SU-DHL-6 (cell line): Measurements from ENCODE around the gene NDUFA6.

Experiments used
- H2AFZ ChIP-seq: fragments of 200-600 bp; sonication (generic); 2 replicates; pipeline ENCODE4 v1.6.1; 2014; ENCODE audit warnings: low read depth, mild to moderate bottlenecking, moderate library complexity, mixed read lengths, antibody characterized with exemption, low read length; ENCODE audit not compliant: severe bottlenecking
- H3F3A ChIP-seq: fragments of 200-600 bp; shearing (Covaris generic); 2 replicates; pipeline ENCODE4 v1.6.0; 2016; ENCODE audit warnings: antibody characterized with exemption, mild to moderate bottlenecking; ENCODE audit not compliant: insufficient read depth
- H3K27ac ChIP-seq: fragments of 200-600 bp; sonication (generic); 2 replicates; pipeline ENCODE4 v1.5.1; 2016; ENCODE audit warnings: low read depth, mild to moderate bottlenecking, low read length, moderate library complexity, mixed read lengths
- H3K27me3 ChIP-seq: fragments of 200-600 bp; sonication (generic), shearing (Covaris generic); 2 replicates; pipeline ENCODE4 v1.6.0; 2014; ENCODE audit warnings: mild to moderate bottlenecking, low read length
- H3K36me3 ChIP-seq: fragments of 200-600 bp; sonication (generic); 2 replicates; pipeline ENCODE4 v1.6.1; 2014; ENCODE audit warnings: mild to moderate bottlenecking, low read length, mixed read lengths
- H3K4me2 ChIP-seq: fragments of 300-600, 200-600 bp; shearing (Covaris generic), sonication (generic); 2 replicates; pipeline ENCODE4 v1.6.0; 2014; ENCODE audit warnings: low read length, low read depth, mild to moderate bottlenecking; ENCODE audit not compliant: poor library complexity, severe bottlenecking
- H3K4me3 ChIP-seq: fragments of 200-600 bp; sonication (generic); 2 replicates; pipeline ENCODE4 v1.5.1; 2014; ENCODE audit warnings: antibody characterized with exemption, low read length, mild to moderate bottlenecking, mixed read lengths; ENCODE audit not compliant: insufficient read depth, poor library complexity, severe bottlenecking
- H3K79me2 ChIP-seq: fragments of 200-600 bp; sonication (generic); 2 replicates; pipeline ENCODE4 v1.6.1; 2014; ENCODE audit warnings: mild to moderate bottlenecking, low read length, moderate library complexity; ENCODE audit not compliant: insufficient read depth
- H3K9ac ChIP-seq: fragments of 200-600 bp; sonication (generic); 2 replicates; pipeline ENCODE4 v1.7.0; 2014; ENCODE audit warnings: mild to moderate bottlenecking, low read length
- H3K9me2 ChIP-seq: fragments of 200-600 bp; sonication (generic); replicated peaks from 2 replicates; pipeline ENCODE4 v1.6.1; 2014; ENCODE audit warnings: low read length; ENCODE audit not compliant: insufficient read depth
- H3K9me3 ChIP-seq: fragments of 200-600 bp; sonication (generic); 2 replicates; pipeline ENCODE4 v1.6.1; 2014; ENCODE audit warnings: low read length, mixed read lengths; ENCODE audit not compliant: insufficient read depth
- H4K20me1 ChIP-seq: fragments of 200-600 bp; sonication (generic); 2 replicates; pipeline ENCODE4 v1.6.1; 2014; ENCODE audit warnings: low read depth, mild to moderate bottlenecking, antibody characterized with exemption, low read length, moderate library complexity, mixed read lengths
- CTCF ChIP-seq: fragments of 200-600 bp; sonication (generic); IDR thresholded peaks from one replicate; pipeline ENCODE4 v1.5.1; 2017; ENCODE audit warnings: antibody characterized with exemption, mild to moderate bottlenecking, low read length, moderate library complexity; ENCODE audit not compliant: insufficient read depth, poor library complexity, severe bottlenecking
- EZH2phosphoT487 ChIP-seq: fragments of 200-600 bp; sonication (generic), shearing (Covaris generic); conservative IDR thresholded peaks from 2 replicates; pipeline ENCODE4 v1.6.1; 2018; ENCODE audit warnings: mild to moderate bottlenecking, antibody characterized with exemption, low read length, moderate library complexity, mixed read lengths

Gene NDUFA6

GRCh38 chr22:42076764-42077485 is 13.6 kb downstream of the NDUFA6 start:
- TF ChIP-seq EZH2phosphoT487 (no peak), CTCF (no peak)
- H3K9ac ChIP-seq: no peak overlapping the region

GRCh38 chr22:42074846-42075676 is 15.5 kb downstream of the NDUFA6 start:
- Histone ChIP-seq H2AFZ (no peak overlapping the region), H3K79me2 (peaks cover 2% of the 10 kb centered on the region), H3K9me3 (no peaks in the 10 kb centered on the region), H3K4me3 (no peak overlapping the region), H3K9ac (no peak overlapping the region), H3K9me2 (no peaks in the 10 kb centered on the region), H3F3A (no peaks in the 10 kb centered on the region), H3K36me3 (no peaks in the 10 kb centered on the region), H3K27ac (no peak overlapping the region), H3K27me3 (no peaks in the 10 kb centered on the region), H3K4me2 (no peak overlapping the region), H4K20me1 (no peaks in the 10 kb centered on the region)
- no peak for TF ChIP-seq EZH2phosphoT487
- no peak for TF ChIP-seq CTCF

More at GRCh38 chr22:42076764-42077485, 13.6 kb downstream of the NDUFA6 start:
- Histone ChIP-seq H3K9me3 (no peaks in the 10 kb centered on the region), H3K27ac (no peak overlapping the region), H3K27me3 (no peaks in the 10 kb centered on the region), H3K36me3 (no peaks in the 10 kb centered on the region), H3K9me2 (no peaks in the 10 kb centered on the region), H3K4me3 (no peak overlapping the region), H4K20me1 (no peaks in the 10 kb centered on the region), H2AFZ (no peak overlapping the region), H3K4me2 (no peak overlapping the region), H3F3A (no peaks in the 10 kb centered on the region), H3K79me2 (peaks cover 20% of the 10 kb centered on the region)

GRCh38 chr22:42074132-42074811 is 16.3 kb downstream of the NDUFA6 start, which contains the start of gene PHETA2:
Gene PHETA2, plus strand, starts transcription at chr22:42074248. Its CDS starts 3,046 bp downstream, at chr22:42077294.
- Histone ChIP-seq H3K4me2 (no peak within 1 kb of the TSS), H3K79me2 (no peaks in the 10 kb centered on the region), H3K27ac (no peak within 1 kb of the TSS)

More at GRCh38 chr22:42074132-42074811, 16.3 kb downstream of the NDUFA6 start, which contains the start of gene PHETA2:
- Histone ChIP-seq H2AFZ (no peak within 1 kb of the TSS), H3K27me3 (no peaks in the 10 kb centered on the region), H3K9ac (no peak within 1 kb of the TSS), H4K20me1 (no peaks in the 10 kb centered on the region), H3K9me2 (no peaks in the 10 kb centered on the region), H3K4me3 (no peak within 1 kb of the TSS), H3K36me3 (no peaks in the 10 kb centered on the region), H3F3A (no peaks in the 10 kb centered on the region), H3K9me3 (no peaks in the 10 kb centered on the region)
- no peak for TF ChIP-seq EZH2phosphoT487
- no peak for TF ChIP-seq CTCF
